ENCODE data around the gene PLEKHA3.

GRCh38 chr2:178473373-178473772, 6.9 kb upstream of the PLEKHA3 start:
- TF ChIP-seq POLR2A (IDR thresholded peaks at IDR 0.05; ENCODE audit: low read length) (no peak), GATA1 (IDR thresholded peaks at IDR 0.05; ENCODE audit: low read depth, low read length) (no peak)

All from erythroblast (primary cell).